NCI-H1105 treated with DMSO at 0.1 percent for 48 hours (cell line): ENCODE data around the gene SEBOX.
A peak's percentile ranks its signal among the peaks of the same experiment; 100 is the strongest.

Experiments
- DNase-seq: peaks from one replicate; lab custom pipeline; 2025; lab: John Stamatoyannopoulos, UW

The SEBOX gene, protein sequence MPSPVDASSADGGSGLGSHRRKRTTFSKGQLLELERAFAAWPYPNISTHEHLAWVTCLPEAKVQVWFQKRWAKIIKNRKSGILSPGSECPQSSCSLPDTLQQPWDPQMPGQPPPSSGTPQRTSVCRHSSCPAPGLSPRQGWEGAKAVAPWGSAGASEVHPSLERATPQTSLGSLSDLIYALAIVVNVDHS

DNA sequence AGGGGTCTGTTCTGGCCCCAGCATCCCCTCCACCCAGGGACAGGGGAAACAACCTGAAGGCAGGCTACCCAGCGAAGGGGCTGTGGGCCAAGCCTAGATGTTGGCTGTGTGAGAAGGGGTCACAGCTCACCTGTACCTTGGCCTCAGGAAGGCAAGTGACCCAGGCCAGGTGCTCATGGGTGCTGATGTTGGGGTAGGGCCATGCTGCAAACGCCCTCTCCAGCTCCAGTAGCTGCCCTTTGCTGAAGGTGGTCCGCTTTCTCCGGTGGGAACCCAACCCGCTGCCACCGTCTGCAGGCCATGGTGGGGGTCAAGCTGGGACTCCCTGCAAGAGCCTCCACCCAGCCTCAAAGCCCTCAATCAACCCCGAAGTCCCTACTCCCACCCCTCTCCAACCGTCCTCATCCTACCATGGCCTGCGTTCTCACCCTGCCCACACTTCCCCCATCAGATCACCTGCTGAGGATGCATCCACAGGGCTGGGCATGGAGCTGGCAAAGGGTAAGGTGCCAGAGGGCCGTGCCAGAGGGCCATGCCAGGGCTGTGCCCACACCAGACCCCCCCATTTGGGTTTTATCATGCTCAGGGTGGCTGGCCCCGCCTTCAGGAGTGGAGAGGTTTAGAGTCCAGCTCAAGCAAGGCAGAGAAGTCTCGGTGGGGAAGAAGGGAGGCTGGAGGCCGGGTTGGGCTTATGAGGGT lies at the start of gene SEBOX:
Gene SEBOX, minus strand, starts transcription at position 535 of the 699 bp plus-strand sequence. Its CDS starts 48 bp downstream, at position 487.
- DNase-seq: no peak

DNA sequence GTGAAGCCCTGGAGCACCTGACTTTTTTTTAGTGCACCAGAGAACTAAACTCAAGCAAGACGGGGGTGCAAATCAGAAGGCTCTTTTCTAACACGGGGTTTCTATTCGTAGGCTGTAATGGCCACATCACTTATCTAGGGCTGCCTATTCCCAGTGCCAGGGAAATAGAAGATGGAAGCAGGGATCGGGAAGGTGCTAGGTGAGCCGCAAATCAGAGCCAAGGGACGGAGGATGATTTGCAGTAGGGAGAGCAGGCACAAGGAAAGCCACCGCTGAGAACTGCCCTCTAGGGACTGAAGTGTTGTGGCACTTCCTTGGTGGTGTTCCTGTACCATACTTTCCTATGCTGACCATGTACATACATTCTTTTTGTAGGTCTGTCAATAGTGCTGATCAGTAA lies 48.8 kb upstream of the SEBOX start:
- no peak for DNase-seq

DNA sequence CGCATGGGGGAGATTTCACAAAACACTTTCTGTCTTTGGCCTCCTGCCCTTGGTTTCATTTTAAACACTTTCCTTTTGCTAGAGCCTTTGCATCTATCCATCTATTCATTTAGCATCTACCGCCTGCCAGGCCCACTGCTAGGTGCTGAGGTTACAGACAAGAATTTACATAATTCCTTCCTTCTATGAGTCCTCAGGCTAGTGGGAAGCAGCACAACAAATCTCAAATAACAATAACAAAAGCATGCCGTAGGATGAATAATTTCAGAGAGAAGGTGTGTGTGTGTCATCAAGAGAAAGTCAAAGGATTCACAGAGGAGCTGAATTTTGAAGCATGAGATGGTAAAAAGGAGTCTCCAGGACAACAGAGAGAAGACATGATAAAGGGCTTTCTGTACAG lies 47.1 kb upstream of the SEBOX start:
- no peak for DNase-seq

DNA sequence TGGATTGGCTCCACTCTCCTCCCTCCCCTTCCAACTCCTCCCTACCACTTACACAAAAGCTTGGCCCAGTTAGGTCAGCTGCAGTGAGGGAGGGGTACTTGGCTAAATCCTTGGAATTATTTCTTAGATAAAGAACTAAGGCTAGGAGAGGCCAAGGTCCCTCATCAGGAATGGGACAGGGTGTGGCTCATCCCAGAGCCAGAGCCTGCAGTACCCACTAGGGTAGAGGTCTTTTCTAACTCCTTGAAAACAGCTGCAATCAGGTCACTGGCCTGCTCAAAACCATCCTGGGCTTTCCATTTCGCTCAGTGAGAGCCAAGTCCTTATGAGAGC lies 42.9 kb upstream of the SEBOX start:
- DNase-seq: no peak

DNA sequence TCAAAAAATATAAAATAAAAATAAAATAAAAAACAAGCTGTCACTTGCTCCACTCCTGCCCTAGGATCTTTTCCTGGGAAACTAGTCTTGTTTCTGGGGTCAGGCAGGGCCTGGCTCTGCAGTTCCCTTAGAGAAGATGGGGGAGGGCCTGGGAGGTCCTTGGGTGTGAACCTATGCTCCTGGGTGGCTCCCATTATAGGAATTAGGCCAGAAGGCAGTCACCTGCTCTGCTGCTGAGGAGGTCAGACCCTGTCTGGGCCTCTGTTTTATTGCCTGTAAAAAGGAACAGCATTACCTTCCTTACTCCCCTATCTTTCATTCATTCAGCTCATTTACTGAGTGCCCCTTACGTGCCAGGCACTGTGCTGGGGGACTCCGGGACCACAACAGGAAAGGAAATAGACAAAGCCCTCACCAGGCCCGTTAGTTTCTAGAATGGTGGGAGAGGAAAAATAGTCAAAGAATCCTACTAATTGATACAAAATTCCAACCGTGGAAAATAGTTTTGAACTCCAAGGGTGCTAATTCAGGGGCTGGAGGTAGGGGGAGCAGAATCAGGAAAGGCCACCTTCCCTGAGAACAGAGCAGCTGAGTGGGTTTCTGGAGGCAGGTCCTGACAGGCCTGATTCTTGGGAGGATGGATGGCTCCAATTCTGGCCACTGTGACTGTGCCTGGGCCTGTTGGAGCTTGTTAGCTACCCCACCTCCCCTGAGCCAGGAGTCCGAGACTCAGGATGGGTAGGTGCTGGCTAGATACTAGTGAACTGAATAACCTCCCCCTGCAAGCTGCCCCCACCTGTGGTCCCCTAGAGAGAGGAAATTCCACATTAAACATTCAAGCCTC lies 42.4 kb upstream of the SEBOX start:
- DNase-seq: peak; percentile 87

DNA sequence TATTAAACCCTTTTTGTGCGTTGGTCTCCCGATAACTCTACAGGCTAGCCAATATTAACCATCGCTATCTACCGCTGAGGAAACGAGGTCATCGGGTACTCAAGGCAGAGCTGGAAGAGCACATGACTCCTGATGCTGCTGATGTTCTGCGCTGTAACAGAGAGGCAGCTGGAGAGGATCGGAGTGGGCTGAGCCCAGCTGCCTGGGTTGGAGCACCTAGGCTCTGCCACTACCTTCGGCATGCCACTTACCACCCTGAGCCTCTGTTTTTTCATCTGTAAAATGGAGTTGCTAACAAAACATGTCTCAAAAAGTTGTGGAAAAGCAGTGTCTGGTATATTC lies 41.4 kb upstream of the SEBOX start:
- DNase-seq: peak; percentile 45

DNA sequence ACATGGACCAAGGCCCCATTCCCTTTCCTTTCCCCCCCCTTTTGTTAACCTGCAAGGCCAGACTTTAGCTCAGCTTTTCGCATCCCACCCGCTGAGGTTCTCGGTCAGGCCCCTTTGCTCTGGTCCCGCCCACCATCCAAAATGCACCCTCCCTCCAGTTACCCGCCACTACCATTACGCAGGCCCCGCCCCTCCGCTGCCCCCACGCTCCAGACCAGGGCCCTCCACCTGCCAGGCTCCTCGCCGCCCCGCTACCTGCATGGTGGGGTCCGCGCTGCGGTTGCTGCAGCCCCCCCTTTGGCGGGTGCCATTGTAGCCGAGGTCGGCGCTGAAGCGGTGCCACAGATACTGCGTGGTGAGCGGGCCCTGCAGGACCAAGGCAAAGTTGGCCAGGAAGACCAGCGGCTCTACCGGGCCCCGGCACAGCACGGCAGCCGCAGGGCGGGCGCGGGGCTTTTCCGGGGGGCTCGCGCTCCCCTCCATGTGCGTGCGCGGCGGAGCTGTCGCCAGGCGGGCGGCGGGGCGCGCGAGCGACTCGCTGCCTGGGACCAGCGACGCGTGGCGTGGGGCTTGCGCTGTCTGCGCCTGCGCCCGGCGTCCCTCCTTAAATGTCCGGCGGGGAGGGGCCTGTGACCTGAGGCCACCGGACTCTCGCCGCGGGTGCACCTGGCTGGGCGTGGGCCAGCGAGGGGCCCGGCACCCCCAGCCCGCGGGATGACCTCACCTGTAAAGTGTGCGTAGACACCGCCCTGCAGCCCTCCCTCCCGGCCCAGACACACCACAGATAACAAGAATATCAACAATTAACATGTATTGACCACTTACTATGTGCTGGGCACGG lies 40.9 kb upstream of the SEBOX start, which contains the start of gene SLC46A1:
Gene SLC46A1, minus strand, starts transcription at position 581 of the 841 bp plus-strand sequence. Its CDS starts 98 bp downstream, at position 483.
- DNase-seq: peak; percentile 47

DNA sequence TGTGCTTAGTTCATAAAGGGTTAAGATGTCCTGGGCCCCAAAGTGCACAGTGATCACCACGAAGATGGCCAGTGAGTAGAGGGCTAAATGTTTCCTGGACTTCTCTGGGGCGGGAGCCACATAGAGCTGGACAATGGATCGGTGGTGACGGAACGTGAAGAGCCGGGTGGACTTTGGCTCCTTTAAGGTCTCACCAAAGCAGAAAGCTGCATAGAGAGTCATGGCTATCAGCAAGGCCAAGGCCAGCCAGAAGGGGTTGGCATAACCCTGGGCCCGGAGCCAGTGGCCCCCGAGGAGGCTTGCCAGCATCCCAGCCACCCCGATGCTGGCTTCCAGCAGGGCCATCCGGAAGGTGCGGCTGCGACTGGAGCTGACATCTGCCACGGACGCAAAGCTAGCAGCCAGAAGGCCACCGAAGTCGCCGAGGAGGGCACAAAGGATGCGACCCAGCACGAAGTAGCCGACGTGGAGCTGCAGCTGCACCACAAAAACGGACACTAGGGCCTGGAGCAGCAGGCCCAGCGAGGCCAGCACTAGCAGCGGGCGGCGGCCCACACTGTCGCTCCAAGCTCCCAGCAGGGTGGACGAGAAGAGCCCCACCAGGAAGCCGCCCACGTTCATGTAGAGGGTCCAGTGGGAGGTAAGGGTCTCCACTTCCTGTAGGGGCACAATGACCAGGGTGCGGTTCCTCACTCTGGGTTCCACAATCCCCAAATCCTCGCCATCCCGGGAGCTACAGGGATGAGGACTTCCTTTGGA lies 40.0 kb upstream of the SEBOX start:
- DNase-seq: no peak

DNA sequence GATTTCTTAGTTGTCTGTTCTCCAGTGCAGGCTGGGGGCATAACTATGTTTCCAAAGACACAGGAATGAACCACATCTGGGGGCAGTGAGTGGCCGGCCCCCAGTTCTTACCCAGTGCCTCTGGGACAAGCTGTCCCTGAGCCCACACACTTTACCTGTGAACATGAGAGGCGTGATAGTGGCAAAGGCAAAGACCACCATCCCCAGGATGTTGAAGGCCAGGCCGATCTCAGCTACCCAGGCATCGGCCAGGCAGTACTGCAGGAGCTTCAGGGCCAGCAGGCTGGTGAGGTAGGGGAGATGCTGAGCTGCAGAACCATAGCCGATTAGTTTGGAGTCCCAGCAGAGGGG lies 39.4 kb upstream of the SEBOX start:
- DNase-seq: no peak

DNA sequence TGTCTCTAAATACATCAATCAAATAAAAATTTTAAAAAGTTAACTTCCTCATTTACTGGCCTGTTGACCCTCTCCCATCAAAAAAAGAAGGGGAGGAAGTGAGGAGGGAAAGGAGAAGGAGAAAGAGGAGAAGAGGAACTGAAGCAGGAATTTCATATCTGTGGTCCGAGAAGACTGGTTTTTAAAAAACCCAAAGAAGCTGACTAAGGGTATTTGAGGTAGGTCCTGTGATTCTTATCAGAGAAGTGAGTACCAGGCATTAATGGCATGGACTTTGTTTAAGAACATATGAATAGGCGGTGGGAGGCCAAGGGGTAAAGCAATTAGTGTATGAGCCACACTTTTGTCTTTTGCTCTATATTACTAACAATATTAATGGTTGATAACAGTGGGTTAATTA lies 39.0 kb upstream of the SEBOX start:
- no peak for DNase-seq

DNA sequence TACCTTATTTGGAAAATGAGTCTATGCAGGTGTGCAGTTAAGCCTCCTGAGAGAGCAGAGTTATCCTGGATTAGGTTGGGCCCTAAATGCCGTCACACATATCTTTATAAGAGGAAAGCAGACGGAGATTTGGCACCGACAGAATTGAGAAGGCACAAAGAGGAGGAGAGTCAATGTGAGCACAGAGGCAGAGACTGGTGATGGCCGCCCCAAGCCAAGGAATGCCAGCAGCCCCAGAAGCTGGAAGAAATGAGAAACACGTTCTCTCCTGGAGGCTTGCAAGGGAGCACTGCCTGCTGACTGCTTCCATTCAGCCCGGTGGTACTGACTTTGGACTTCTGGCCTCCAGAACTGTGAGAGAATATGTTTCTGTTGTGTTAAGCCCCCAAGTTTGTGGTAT lies 37.8 kb upstream of the SEBOX start:
- DNase-seq: no peak

DNA sequence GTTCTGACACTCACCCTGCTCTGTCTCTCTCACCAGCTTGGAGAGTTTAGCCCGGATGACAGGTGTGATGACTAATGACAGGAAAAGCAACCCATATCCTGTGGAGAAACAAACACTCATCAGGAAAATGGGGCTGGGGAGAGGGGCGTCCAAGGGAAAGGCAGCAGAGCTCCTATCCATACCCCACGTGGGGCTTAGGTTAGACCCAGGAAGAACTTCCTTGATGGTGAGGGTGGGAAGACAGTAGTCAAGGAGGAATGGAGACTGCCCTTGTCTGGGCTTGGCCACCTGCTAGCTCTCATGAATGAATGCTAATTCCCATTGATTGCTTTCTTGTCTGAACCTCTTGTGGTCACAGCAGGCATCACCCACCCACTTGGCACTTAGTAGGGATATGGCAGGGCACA lies 37.2 kb upstream of the SEBOX start:
- no peak for DNase-seq

DNA sequence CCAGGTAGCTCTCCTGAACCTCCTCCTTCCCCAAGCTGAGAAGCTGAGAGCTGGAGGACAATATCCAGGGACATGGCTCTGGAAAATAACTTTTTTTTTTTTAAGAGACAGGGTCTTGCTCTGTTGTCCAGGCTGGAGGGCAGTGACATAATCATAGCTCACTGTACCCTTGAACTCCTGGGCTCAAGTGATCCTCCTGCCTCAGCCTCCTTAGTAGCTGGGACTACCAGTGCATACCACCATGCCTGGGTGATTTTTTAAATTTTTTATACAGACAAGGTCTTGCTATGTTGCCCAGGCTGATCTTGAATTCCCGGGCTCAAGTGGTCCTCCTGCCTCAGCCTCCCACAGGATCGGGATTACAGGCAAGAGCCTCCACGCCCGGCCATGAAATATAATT lies 34.8 kb upstream of the SEBOX start:
- no peak for DNase-seq

DNA sequence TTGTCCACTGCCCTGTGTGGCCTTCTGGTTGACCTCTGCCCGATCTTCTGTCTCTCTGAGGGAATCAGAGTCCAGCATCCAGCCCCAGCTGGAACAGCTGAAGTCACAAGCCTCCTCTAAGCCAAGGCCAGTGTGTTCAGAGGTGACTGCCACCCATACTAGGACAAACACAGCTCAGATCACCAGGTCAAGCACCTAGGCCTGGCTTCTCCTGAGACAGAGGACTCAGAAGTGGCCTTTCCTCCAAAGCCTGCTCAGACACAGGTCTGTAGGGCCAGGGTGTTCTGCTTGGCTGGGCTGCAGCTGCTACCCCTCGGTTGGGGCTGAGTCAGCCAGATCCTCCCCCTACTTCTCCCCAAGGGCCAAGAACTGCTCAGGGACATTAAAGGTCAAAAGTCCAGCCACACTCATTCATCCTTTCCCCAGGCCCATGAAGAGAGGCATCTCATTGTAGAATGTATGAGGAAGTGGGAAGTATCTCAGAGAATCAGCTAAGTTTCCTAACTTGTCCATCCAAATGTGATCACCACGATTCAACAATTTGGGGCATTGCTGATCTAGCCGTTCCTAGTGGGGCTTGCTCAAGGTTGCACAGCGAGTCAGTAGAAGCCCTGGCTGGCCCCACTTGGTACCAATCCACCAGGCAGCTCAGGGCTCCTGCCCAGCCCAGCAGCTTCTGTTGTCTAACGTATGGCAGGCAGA lies 33.4 kb upstream of the SEBOX start:
- DNase-seq: no peak

DNA sequence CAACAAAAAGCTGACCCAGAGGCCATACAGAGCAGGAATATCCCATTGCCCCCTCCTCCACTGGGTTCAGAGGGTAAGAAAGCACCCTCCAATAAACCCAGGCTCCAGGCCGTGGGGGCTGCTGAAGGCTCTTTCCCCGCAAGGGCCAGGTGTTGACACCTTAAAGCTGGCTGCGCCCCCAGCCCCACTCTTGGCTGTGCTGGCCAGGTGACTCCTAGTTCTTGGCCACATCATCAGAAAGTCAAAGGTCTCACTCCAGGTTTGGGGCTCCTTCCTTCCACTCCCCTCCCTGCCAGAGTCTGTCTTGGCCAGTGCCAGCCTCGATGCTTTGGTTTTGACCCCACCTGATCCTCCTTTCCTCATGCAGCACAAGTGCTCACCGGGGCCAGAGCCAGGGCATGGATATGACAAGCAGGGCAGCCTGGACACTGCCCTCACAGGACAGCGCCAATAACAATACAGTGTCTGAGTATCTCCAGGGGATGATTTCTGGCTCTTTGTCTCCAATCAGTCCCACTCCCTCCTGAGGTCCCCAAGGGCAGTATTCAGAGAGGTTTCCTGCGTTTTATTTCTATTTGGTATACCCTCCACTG lies 32.8 kb upstream of the SEBOX start:
- DNase-seq: no peak

DNA sequence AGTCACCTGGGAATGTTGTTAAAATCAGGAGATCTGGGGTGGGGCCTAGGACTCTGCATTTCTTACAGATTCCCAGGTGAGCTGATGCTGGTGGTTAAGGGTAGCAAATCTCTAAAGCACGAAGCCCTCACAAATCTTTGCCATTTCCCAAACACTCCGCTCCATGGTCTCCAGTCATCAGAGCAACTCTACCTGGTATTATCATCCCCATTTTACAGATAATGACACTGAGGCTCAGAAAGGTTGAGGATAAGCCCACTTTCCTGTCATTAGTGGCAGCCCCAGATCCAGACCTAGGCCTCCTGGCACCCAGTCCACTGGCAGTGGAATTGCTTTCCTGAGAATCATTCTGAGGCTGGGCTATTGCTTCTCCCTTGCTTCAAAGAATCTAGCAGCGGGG lies 32.3 kb upstream of the SEBOX start:
- DNase-seq: no peak

DNA sequence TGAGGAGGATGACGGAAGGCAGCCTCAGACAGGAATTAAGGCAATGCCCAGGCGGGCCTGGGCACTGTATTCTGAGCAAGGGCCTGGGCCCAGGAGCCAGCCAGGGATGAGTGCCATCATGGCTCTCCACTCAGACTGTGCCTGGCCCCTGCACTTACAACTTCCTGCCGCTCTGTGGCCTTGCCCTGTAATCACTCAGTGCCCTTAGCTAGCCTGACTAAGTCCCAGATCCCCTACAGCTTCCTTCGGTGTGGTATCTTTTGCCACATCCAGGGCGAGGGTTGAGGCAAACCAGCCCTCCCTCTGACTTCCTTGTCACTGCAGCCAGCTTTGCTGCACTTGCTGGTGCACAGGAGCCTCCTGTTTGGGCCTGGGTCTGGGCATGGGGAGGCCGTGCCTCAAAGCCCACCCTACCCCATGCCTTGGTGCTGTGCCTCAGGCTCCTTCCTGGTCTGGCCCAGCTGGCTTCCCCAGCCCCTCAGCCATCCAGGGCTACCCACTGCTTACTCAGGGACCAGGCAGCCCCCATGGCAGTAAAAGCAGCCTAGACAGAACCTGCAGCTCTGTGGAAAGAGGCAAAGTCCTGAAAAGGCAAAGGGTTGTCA lies 31.7 kb upstream of the SEBOX start:
- DNase-seq: no peak

DNA sequence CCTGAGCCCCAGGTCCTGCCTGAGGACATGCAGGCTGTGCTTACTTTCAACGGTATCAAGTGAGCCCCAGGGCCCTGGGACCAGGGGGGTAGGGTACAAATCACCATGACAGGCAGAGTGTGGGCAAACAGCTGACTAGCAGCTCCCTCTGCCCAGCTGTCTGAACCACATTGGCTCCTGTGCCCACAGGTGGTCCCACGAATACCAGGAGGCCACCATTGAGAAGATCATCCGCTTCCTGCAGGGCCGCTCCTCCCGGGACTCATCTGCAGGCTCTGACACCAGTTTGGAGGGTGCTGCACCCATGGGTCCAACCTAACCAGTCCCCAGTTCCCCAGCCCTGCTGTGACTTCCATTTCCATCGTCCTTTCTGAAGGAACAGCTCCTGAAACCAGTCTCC lies 31.0 kb upstream of the SEBOX start:
- DNase-seq: no peak

DNA sequence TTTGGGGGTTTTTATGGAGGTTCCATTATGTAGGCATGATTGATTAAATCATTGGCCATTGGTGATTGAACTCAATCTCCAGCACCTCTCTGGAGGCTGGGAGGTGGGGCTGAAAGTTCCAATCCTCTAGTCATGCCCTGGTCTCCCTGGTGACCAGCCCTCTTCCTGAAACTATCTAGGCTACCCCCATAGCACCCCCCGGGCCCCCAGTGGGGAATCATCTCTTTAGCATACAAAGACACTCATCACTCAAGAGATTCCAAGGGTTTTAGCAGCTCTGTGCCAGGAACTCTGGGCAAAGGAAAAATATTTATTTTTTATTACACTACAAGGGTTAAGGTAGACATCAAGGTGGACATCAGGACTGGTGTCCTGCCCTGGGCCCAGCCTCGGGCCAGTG lies 30.4 kb upstream of the SEBOX start:
- no peak for DNase-seq
